ENCODE results near the gene PDE4D.
"Not testable (repeated sequence)": the region's sequence is repeated elsewhere in the genome, so short reads cannot be mapped to it uniquely, and the experiment has no call there.

GRCh38 chr5:59056599-59056998, 836.9 kb downstream of the PDE4D start:
- TF ChIP-seq, protein P1, sequence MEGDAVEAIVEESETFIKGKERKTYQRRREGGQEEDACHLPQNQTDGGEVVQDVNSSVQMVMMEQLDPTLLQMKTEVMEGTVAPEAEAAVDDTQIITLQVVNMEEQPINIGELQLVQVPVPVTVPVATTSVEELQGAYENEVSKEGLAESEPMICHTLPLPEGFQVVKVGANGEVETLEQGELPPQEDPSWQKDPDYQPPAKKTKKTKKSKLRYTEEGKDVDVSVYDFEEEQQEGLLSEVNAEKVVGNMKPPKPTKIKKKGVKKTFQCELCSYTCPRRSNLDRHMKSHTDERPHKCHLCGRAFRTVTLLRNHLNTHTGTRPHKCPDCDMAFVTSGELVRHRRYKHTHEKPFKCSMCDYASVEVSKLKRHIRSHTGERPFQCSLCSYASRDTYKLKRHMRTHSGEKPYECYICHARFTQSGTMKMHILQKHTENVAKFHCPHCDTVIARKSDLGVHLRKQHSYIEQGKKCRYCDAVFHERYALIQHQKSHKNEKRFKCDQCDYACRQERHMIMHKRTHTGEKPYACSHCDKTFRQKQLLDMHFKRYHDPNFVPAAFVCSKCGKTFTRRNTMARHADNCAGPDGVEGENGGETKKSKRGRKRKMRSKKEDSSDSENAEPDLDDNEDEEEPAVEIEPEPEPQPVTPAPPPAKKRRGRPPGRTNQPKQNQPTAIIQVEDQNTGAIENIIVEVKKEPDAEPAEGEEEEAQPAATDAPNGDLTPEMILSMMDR (conservative IDR thresholded peaks at IDR 0.05 in 1 of 2, IDR thresholded peaks at IDR 0.05 in 1 of 2; ENCODE audit: extremely low read depth in 1 of 2, insufficient read depth in 1 of 2, low read depth in 1 of 2, low read length in 2 of 2) = not testable (repeated sequence)
- TF ChIP-seq EZH2 (IDR thresholded peaks at IDR 0.05; ENCODE audit: borderline replicate concordance, low read length) = not testable (repeated sequence)
